Measurements from ENCODE around the gene RHOBTB3.

RHOBTB3 gene

GRCh38 chr5:95815155-95815729 is 84.1 kb downstream of the RHOBTB3 start:
- H3K4me3 ChIP-seq (ENCODE audit: low read length): no peak overlapping the region
- no peak for TF ChIP-seq ZNF274 (IDR thresholded peaks at IDR 0.05; ENCODE audit: low read depth, low read length)

DNA sequence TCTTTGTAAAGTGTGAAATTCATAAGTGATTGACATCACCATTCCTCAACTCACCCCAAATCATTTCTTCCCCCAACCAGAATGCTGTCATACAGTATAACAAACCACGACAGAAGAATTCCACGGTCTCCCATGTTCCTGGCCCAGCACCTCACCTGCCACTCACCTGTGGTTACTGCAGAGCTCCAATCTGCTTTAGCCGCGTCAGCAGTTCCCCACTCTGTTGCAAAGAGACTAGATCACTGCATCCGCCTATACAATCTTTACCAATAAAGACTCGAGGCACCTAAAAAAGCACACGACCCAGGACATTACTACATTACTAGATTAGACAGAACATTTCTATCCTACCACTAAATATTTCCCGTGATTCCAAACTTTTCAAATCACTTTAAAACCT is 85.2 kb downstream of the RHOBTB3 start:
- TF ChIP-seq ZNF274 (IDR thresholded peaks at IDR 0.05; ENCODE audit: low read depth, low read length): no peak
- H3K4me3 ChIP-seq (ENCODE audit: low read length): no peak overlapping the region

DNA sequence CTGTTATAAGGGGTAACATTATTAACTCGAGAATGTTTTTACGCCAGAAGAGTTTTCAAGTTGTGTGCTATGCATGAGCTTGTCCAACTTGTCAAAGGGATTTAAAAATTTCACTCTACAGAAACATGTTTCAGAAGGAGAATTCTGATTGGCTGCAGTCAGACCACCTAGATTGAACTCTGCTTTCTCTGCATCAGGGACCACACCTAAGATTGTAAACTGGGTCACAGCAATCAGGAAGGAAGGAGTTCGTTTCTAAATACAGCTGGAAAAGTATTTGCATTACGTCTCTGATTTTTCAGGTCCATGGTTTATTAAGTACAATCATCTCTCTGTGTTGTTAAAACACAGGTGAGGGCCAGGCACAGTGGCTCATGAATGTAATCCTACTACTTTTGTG is 85.6 kb downstream of the RHOBTB3 start:
- no peak overlapping the region for H3K4me3 ChIP-seq (ENCODE audit: low read length)
- TF ChIP-seq ZNF274 (IDR thresholded peaks at IDR 0.05; ENCODE audit: low read depth, low read length): no peak

DNA sequence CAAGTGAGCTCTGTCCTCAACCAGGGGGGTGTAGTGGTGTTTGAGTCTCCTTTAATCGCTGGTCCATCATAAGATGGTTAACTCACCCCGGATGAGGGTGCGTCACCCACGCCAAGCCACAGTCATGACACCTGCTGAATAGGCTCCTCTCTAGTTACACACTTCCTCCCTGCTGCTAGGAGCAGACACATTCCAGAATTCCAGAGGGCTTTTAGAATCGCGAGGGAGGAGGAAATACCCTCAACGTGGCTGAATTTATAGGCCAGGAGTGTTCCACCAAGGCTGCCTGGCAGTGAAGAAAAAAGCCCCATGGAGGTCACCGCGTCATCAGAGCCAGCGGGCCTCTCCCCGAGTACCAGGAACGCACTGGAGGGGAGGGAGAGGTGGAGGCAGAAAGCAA is 86.3 kb downstream of the RHOBTB3 start:
- no peak for TF ChIP-seq ZNF274 (IDR thresholded peaks at IDR 0.05; ENCODE audit: low read depth, low read length)
- H3K4me3 ChIP-seq (ENCODE audit: low read length): no peak overlapping the region

- TF ChIP-seq ZNF274 (IDR thresholded peaks at IDR 0.05; ENCODE audit: low read depth, low read length): no peak
- H3K4me3 ChIP-seq (ENCODE audit: low read length): peak overlapping the region; percentile 76; the same call in 1 of the 2 replicates
Observed at GRCh38 chr5:95818181-95819147, 87.3 kb downstream of the RHOBTB3 start.

DNA sequence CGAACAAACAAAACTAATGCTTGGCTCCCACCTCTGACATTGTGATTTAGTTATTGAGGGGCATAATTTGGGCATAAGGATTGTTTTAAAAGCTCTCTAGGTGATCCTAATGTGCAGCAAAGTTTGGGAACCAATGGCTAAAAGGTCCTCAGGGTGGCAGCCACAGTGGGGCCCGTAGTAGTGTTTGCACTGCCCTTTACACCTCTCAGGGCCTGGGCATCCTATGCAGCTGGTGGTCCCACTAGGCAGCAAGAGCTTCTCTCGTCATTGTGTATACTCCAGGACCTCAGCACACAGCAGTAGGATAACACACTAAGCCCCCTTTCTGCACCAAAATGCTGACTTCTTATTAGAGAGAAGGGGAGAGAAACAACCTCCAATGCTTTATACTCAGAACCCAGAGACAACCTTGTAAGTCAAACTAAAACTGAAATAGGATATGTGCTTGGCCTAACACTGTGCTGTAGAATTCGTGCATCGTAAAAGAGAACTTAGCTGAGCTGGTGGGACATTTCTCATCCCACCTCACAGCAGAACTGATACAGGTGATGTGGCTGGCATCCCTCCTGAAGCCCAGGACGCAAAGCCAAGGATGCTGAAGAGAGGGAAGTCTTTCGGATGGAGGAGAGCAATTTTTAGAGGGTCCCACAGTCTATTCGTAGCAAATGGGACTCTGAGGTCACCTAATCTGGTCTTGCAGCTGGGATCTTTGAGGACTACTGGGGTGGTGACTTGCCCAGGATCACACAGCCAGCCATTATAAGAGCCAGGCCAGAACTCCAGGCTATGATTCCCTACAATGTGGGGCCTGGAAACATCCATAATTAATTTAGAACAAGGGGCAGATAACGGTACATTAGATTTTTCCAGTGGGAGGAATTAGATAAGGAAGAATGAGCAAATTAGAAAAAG is 90.2 kb downstream of the RHOBTB3 start:
- peak overlapping the region; percentile 99 for H3K4me3 ChIP-seq (ENCODE audit: low read length)
- TF ChIP-seq ZNF274 (IDR thresholded peaks at IDR 0.05; ENCODE audit: low read depth, low read length): no peak

- no peak for TF ChIP-seq ZNF274 (IDR thresholded peaks at IDR 0.05; ENCODE audit: low read depth, low read length)
- peak overlapping the region; percentile 99 for H3K4me3 ChIP-seq (ENCODE audit: low read length)
Observed at GRCh38 chr5:95822043-95822541, 91.0 kb downstream of the RHOBTB3 start.

DNA sequence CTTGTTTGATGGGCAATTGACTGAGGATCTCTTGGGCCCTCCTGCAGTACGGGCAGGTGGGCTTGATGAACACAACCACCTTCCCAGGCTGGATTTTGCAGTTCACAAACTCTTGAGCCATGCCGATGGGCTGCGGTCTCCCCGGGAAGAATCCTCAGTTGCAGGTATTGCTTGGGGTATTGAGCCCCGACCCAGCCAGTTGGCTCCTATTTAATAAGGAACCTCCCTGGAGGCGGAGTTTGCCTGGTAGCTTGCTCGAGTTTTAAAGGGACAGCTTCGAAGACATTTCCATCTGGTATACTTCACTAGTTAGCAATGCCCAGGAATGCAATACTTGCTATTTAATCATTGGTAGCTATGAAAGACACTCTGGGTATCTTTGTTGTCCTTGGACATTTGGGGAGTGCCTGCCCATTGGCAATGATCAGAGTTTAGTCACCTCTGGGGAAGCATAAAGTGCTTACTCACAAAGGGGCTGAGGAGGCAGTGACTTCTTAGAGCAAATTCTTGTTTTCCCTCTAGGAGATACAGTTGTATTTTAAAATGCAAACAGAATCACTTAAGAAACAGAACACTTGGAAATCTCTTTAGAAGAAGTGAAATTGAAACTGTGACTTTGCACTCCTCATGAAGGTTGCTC is 91.5 kb downstream of the RHOBTB3 start, which contains the start of gene GLRX:
GLRX (minus strand) TSS at position 185 of the 640 bp plus-strand sequence; CDS start at position 121, 64 bp downstream.
- H3K4me3 ChIP-seq (ENCODE audit: low read length): peak within 1 kb of the TSS; percentile 99
- no peak for TF ChIP-seq ZNF274 (IDR thresholded peaks at IDR 0.05; ENCODE audit: low read depth, low read length)

GRCh38 chr5:95823218-95823737 is 92.1 kb downstream of the RHOBTB3 start:
- no peak for TF ChIP-seq ZNF274 (IDR thresholded peaks at IDR 0.05; ENCODE audit: low read depth, low read length)
- H3K4me3 ChIP-seq (ENCODE audit: low read length): peak overlapping the region; percentile 99

DNA sequence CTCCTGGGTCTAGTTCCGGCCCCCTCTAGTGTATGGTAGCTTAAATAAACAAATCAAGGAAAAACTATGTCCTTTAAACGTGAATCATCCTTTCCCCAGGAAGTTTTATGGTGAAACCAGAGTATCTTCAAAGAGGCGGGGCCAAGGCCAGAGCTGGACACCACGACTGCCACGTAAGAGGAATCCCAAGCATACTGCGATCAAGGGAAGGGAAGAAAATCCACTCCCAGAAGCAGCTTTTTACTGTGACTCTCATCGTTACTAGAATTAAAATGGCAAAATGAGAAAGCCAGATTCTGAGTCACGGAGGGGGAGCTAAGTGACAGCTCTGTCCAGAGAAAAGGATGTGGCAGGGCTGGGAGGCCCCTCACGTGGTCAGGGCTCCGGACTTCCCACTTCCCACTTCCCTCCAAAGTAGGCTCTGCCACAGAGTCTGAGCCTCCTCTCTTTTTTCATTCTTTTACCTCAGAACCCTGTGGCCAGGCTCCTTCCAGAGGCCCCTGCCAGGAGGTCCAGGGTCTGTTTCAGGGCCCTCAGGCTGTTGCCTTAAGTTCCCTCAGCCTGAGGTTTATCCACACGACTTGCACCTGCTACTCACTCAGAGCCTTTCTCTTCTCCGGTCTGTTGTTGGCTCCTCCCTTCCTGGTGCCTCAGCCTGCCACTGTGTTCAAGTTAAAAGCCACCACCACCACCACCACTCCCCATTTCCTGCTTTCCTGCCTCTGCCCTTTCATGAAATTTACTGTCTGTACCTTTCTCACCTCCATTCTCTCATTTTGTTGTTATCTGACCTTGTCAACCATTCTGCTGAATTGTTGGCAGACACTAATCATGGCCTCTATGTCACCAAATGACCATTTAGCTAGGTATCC is 92.8 kb downstream of the RHOBTB3 start:
- H3K4me3 ChIP-seq (ENCODE audit: low read length): peak overlapping the region; percentile 99; the same call in 1 of the 2 replicates
- TF ChIP-seq ZNF274 (IDR thresholded peaks at IDR 0.05; ENCODE audit: low read depth, low read length): no peak

- no peak for TF ChIP-seq ZNF274 (IDR thresholded peaks at IDR 0.05; ENCODE audit: low read depth, low read length)
Observed at GRCh38 chr5:95824747-95825146, 93.6 kb downstream of the RHOBTB3 start.

DNA sequence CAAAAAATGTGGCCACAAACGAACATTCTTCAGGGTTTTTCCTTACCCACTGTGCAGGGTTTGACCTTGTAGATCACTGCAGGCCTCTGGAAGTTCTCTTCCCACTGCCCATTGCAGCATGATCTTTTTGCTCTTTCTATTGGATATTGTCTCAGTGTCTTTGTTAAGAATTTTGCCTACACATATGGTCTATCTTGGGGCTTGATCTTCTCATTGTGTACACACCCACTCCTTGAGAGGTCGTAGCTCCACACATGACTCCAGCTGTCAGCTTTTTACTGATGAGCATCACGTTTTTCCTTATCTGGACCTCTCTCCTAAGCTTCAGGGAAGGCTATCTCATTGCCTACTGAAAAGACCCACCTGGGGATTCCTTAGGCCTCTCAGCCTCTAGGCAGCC is 94.4 kb downstream of the RHOBTB3 start:
- TF ChIP-seq ZNF274 (IDR thresholded peaks at IDR 0.05; ENCODE audit: low read depth, low read length): no peak
- no peak overlapping the region for H3K4me3 ChIP-seq (ENCODE audit: low read length)

More at GRCh38 chr5:95824747-95825146, 93.6 kb downstream of the RHOBTB3 start:
- H3K4me3 ChIP-seq (ENCODE audit: low read length): no peak overlapping the region
